HepG2 (cell line): ENCODE results near the gene FITM1. TPM values are rescaled to one million over a fixed set of nuclear protein-coding genes. Genes with fewer than 3 reads are reported as not detected.

ENCODE experiments used
- ATAC-seq: fragments of 200-7000 bp; cut with Tn5 transposase; 3 replicates; pipeline ENCODE4 v1.9.1; 2020; ENCODE audit warnings: mild to moderate bottlenecking, moderate library complexity
- BruUV-seq: library from RNA; stranded (reverse); fragments of 400-500 nt; replicated peaks from 2 replicates; lab custom pipeline; 2021; lab: Mats Ljungman, UMichigan
- CTCF ChIA-PET: fragments of 300-600 bp; formaldehyde crosslinking; extraction: SDS; loops from one replicate; lab custom pipeline; 2021; ENCODE audit warnings: low total read pairs, inconsistent platforms, low intra/inter-chr PET ratio; lab: Yijun Ruan, JAX
- POLR2A ChIA-PET: fragments of 350-600 bp; sonication (Branson Sonifier 250); formaldehyde crosslinking; loops from one replicate; lab custom pipeline; 2020; ENCODE audit warnings: antibody characterized with exemption, inconsistent platforms; lab: Yijun Ruan, JAX
- DNase-seq: peaks from one replicate; pipeline ENCODE4 v3.0.0-alpha.2; 2015; ENCODE audit warnings: low spot score
- FAIRE-seq: peaks from 3 replicates; lab custom pipeline; 2011; peaks lifted over from hg19 to GRCh38; lab: Jason Lieb, UNC
- H2AFZ ChIP-seq: one replicate; pipeline ENCODE4 v1.6.1; 2011; ENCODE audit warnings: low read length, inconsistent platforms
- H3K27ac ChIP-seq: fragments of 300-600 bp; 3 replicates; pipeline ENCODE4 v1.8.0; 2011; ENCODE audit warnings: mixed run types, mild to moderate bottlenecking, mixed read lengths, low read length, inconsistent platforms; ENCODE audit not compliant: insufficient read depth; ENCODE audit errors: extremely low read length
- H3K27me3 ChIP-seq, 2 experiments: fragments of 200-600 bp in 1 of 2; 2 replicates in 1 of 2; 3 replicates in 1 of 2; pipeline versions ENCODE4 v1.6.0 to v1.8.0; 2011; ENCODE audit warnings: low read length in 2 of 2, mild to moderate bottlenecking in 2 of 2, moderate library complexity in 2 of 2, inconsistent platforms in 1 of 2; ENCODE audit not compliant: insufficient read depth in 2 of 2, control insufficient read depth in 1 of 2
- H3K36me3 ChIP-seq, 2 experiments: fragments of 200-600 bp in 1 of 2; replicated peaks in 1 of 2; 2 replicates in 1 of 2; 3 replicates in 1 of 2; pipeline versions ENCODE4 v1.5.1 to v1.8.0; 2011; ENCODE audit warnings: low read length in 2 of 2, inconsistent platforms in 1 of 2; ENCODE audit not compliant: insufficient read depth in 2 of 2, control insufficient read depth in 1 of 2
- H3K4me1 ChIP-seq: 2 replicates; pipeline ENCODE4 v1.5.1; 2012; ENCODE audit warnings: low read length, inconsistent platforms; ENCODE audit not compliant: insufficient read depth
- H3K4me2 ChIP-seq: 2 replicates; pipeline ENCODE4 v1.6.0; 2011; ENCODE audit warnings: low read depth, low read length, inconsistent platforms
- H3K4me3 ChIP-seq, 3 experiments: fragments of 200-600 bp in 1 of 3; sonication (generic), shearing (Covaris generic) in 1 of 3; replicated peaks in 1 of 3; 2 replicates each; pipeline ENCODE4 v1.5.1; 2011 to 2016; ENCODE audit warnings: low read length in 3 of 3, inconsistent platforms in 2 of 3, low read depth in 2 of 3, mild to moderate bottlenecking in 2 of 3, control low read depth in 1 of 3, mixed read lengths in 1 of 3; ENCODE audit not compliant: insufficient read depth in 1 of 3
- H3K79me2 ChIP-seq: one replicate; pipeline ENCODE4 v1.6.1; 2011; ENCODE audit warnings: low read length, inconsistent platforms; ENCODE audit not compliant: insufficient read depth
- H3K9ac ChIP-seq: 2 replicates; pipeline ENCODE4 v1.6.0; 2011; ENCODE audit warnings: mild to moderate bottlenecking, low read depth, low read length, inconsistent platforms; ENCODE audit not compliant: insufficient read depth
- H3K9me3 ChIP-seq: 2 replicates; pipeline ENCODE4 v1.5.1; 2012; ENCODE audit warnings: mild to moderate bottlenecking, low read length
- H4K20me1 ChIP-seq: 2 replicates; pipeline ENCODE4 v1.6.0; 2011; ENCODE audit warnings: inconsistent platforms, mild to moderate bottlenecking, low read length, moderate library complexity; ENCODE audit not compliant: insufficient read depth
- ARID2 ChIP-seq: sonication (generic); formaldehyde crosslinking; IDR thresholded peaks from 2 replicates; pipeline ENCODE4 v1.8.1; 2022; ENCODE audit warnings: mild to moderate bottlenecking, missing genetic modification reagents, borderline replicate concordance
- ARNTL ChIP-seq: sonication (generic); formaldehyde crosslinking; IDR thresholded peaks from 2 replicates; pipeline ENCODE4 v1.4.0; 2020; ENCODE audit warnings: mild to moderate bottlenecking, missing genetic modification reagents
- ATF1 ChIP-seq: IDR thresholded peaks from 2 replicates; pipeline ENCODE4 v1.6.1; 2016; ENCODE audit warnings: mild to moderate bottlenecking, control low read depth
- EZH2 ChIP-seq: conservative IDR thresholded peaks from 2 replicates; pipeline ENCODE4 v1.6.1; 2012; ENCODE audit warnings: mild to moderate bottlenecking, low read depth, low read length, moderate library complexity
- HOXD1 ChIP-seq: sonication (generic); formaldehyde crosslinking; IDR thresholded peaks from 2 replicates; pipeline ENCODE4 v1.5.0; 2020; ENCODE audit warnings: missing genetic modification reagents
- MTF1 ChIP-seq: sonication (generic); formaldehyde crosslinking; IDR thresholded peaks from 2 replicates; pipeline ENCODE4 v1.5.0; 2020; ENCODE audit warnings: missing genetic modification reagents
- NAIF1 ChIP-seq: sonication (generic); formaldehyde crosslinking; IDR thresholded peaks from 2 replicates; pipeline ENCODE4 v1.5.0; 2020; ENCODE audit warnings: mild to moderate bottlenecking, missing genetic modification reagents, borderline replicate concordance
- NCOA1 ChIP-seq: sonication (generic); formaldehyde crosslinking; IDR thresholded peaks from 2 replicates; pipeline ENCODE4 v1.9.0; 2021; ENCODE audit warnings: missing genetic modification reagents
- NFKBIZ ChIP-seq: IDR thresholded peaks from 2 replicates; pipeline ENCODE4 v1.6.1; 2018; ENCODE audit warnings: missing genetic modification reagents, missing compliant biosample characterization
- RBFOX2 ChIP-seq: fragments of 200-400 bp; formaldehyde crosslinking; IDR thresholded peaks from 2 replicates; pipeline ENCODE4 v1.6.1; 2017; ENCODE audit warnings: low read depth, mild to moderate bottlenecking, low read length
- SIX1 ChIP-seq: sonication (generic); formaldehyde crosslinking; IDR thresholded peaks from 2 replicates; pipeline ENCODE4 v1.4.0; 2020; ENCODE audit warnings: missing genetic modification reagents, borderline replicate concordance
- SMARCC2 ChIP-seq: fragments of 450-650 bp; IDR thresholded peaks from 2 replicates; pipeline ENCODE4 v1.6.1; 2017; ENCODE audit warnings: antibody characterized with exemption, mild to moderate bottlenecking
- THAP8 ChIP-seq: sonication (generic); formaldehyde crosslinking; IDR thresholded peaks from 2 replicates; pipeline ENCODE4 v1.5.1; 2020; ENCODE audit warnings: missing genetic modification reagents, mild to moderate bottlenecking, borderline replicate concordance
- TSC22D2 ChIP-seq: sonication (generic); formaldehyde crosslinking; IDR thresholded peaks from 2 replicates; pipeline ENCODE4 v1.5.1; 2020; ENCODE audit warnings: missing genetic modification reagents, mild to moderate bottlenecking, borderline replicate concordance
- ZBTB3 ChIP-seq: sonication (generic); formaldehyde crosslinking; IDR thresholded peaks from 2 replicates; pipeline ENCODE4 v1.4.0; 2020; ENCODE audit warnings: low read depth, mild to moderate bottlenecking, moderate library complexity, missing genetic modification reagents, borderline replicate concordance
- ZFY ChIP-seq: sonication (generic); formaldehyde crosslinking; IDR thresholded peaks from 2 replicates; pipeline ENCODE4 v1.4.0; 2020; ENCODE audit warnings: missing genetic modification reagents
- ZNF136 ChIP-seq: sonication (generic); formaldehyde crosslinking; IDR thresholded peaks from 2 replicates; pipeline ENCODE4 v1.8.1; 2022; ENCODE audit warnings: low read depth, mild to moderate bottlenecking, moderate library complexity, missing genetic modification reagents
- ZNF232 ChIP-seq: sonication (generic); formaldehyde crosslinking; IDR thresholded peaks from 2 replicates; pipeline ENCODE4 v1.4.0; 2020; ENCODE audit warnings: missing genetic modification reagents, borderline replicate concordance
- ZNF382 ChIP-seq: sonication (generic); formaldehyde crosslinking; IDR thresholded peaks from 2 replicates; pipeline ENCODE4 v1.5.0; 2020; ENCODE audit warnings: missing genetic modification reagents, mild to moderate bottlenecking, borderline replicate concordance
- ZNF569 ChIP-seq: sonication (generic); formaldehyde crosslinking; IDR thresholded peaks from 2 replicates; pipeline ENCODE4 v1.5.0; 2020; ENCODE audit warnings: mild to moderate bottlenecking, missing genetic modification reagents, moderate library complexity, borderline replicate concordance
- ZNF678 ChIP-seq: sonication (generic); formaldehyde crosslinking; IDR thresholded peaks from 2 replicates; pipeline ENCODE4 v1.4.0; 2020; ENCODE audit warnings: mild to moderate bottlenecking, missing genetic modification reagents
- ZNF792 ChIP-seq: IDR thresholded peaks from 2 replicates; pipeline ENCODE4 v1.6.1; 2016
- ZNF883 ChIP-seq: sonication (generic); formaldehyde crosslinking; IDR thresholded peaks from 2 replicates; pipeline ENCODE4 v1.5.1; 2020; ENCODE audit warnings: mild to moderate bottlenecking, missing genetic modification reagents; ENCODE audit errors: not compliant biosample characterization
- WGBS: methylation state at CpG from one replicate; pipeline ENCODE4 v1.1.6; 2017; ENCODE audit warnings: low lambda C conversion rate; 5-methylcytosine and 5-hydroxymethylcytosine counted together
- in situ Hi-C: cut with HindIII; loops from 2 replicates; pipeline ENCODE4 v1.10.0; 2017; ENCODE audit warnings: low pct_unique_long_range_greater_than_20kb; ENCODE audit not compliant: extremely low pct_ligation_motif_present
- intact Hi-C: fragments of 100-400 bp; cut with micrococcal nuclease; formaldehyde crosslinking; loops from one replicate; pipeline ENCODE4 v1.10.0; 2022; ENCODE audit not compliant: unreplicated experiment
- polyA plus RNA-seq, 8 experiments: library from polyadenylated mRNA; depleted of rRNA in 3 of 8; stranded (reverse) in 7 of 8; unstranded in 1 of 8; fragments of >200 nt; fragmentation: Illumina TruSeq in 4 of 8; extraction: Trizol in 4 of 8; gene quantifications; 2 replicates each; pipeline versions ENCODE4 v1.2.1 to v1.2.3, GENCODE V29; 2011 to 2016; ENCODE audit warnings: low read depth in 4 of 8, missing spikeins in 1 of 8, mixed read lengths in 1 of 8; ENCODE audit not compliant: insufficient read depth in 1 of 8
- total RNA-seq, 5 experiments: library from RNA; depleted of rRNA; stranded (reverse); fragments of >200 nt; fragmentation: Illumina TruSeq; extraction: Trizol; gene quantifications; 2 replicates each; pipeline ENCODE4 v1.2.3, GENCODE V29; 2016; ENCODE audit warnings: low read depth in 1 of 5
- TF ChIP-seq, protein P1 (sequence below): sonication (generic); formaldehyde crosslinking; IDR thresholded peaks from 2 replicates; pipeline ENCODE4 v1.5.0; 2020; ENCODE audit warnings: mild to moderate bottlenecking, low read depth, missing genetic modification reagents, borderline replicate concordance

FITM1 gene
- total and polyA plus RNA-seq, 2 of the 13 experiments (the other 11 are each of a cell fraction or from before 2014, with no cell fraction given), result 2.7 to 5.8 TPM

- peak within 1 kb of the TSS; percentile 100 for H3K4me2 ChIP-seq
- no peaks in the 10 kb centered on the region for H4K20me1 ChIP-seq
- H3K4me1 ChIP-seq, result peaks cover 48% of the 10 kb centered on the region
- H3K27me3 ChIP-seq, result no peaks in the 10 kb centered on the region; a peak in 1 of 5 replicates
- DNase-seq, result peak; percentile 100
- under 1% methylated on average over 65 of the region's 65 CpGs for WGBS
- POLR2A ChIA-PET, result interaction anchor here (0.7 to 15.5 kb wide), 79 partner anchors 11 to 1348 kb away, joined by 3 to 977 read pairs (median 7); partner anchors contain the start of genes ACIN1, AP1G2, BCL2L2 and C14orf119
- peak; percentile 88 for ATAC-seq
- peak within 1 kb of the TSS; percentile 66 to 96 (median 85) for H3K4me3 ChIP-seq
- H3K9ac ChIP-seq, result peak within 1 kb of the TSS; percentile 99
- FAIRE-seq, result peak; percentile 98
- H2AFZ ChIP-seq, result no peak within 1 kb of the TSS
- CTCF ChIA-PET, result interaction anchor here (1.1 to 1.6 kb wide), 2 partner anchors 21 to 47 kb away, joined by 3 read pairs; partner anchors contain the start of genes IRF9 and PSME1
- H3K9me3 ChIP-seq, result no peaks in the 10 kb centered on the region
- in situ Hi-C loops, result loop anchor here (25.0 kb wide), 1 partner anchor 1527 kb away; the partner anchor contains the start of genes ABHD4 and DAD1
- intact Hi-C loops, result loop anchor here (1.0 to 10.0 kb wide), 9 partner anchors 11 to 1020 kb away; partner anchors contain the start of genes ACIN1, BCL2L2, C14orf119 and EMC9
- peak within 1 kb of the TSS; percentile 98 for H3K27ac ChIP-seq
- no TSS peak for BruUV-seq
- peaks cover 32 to 37% of the 10 kb centered on the region in 2 experiments for H3K36me3 ChIP-seq
- peaks cover 33% of the 10 kb centered on the region for H3K79me2 ChIP-seq
- TF ChIP-seq ZNF792 (CRISPR knock-in tag) (peak; percentile 88), ZFY (CRISPR knock-in tag) (peak; percentile 93), TSC22D2 (CRISPR knock-in tag) (peak; percentile 73; the same call in 1 of the 2 replicates), ZNF136 (CRISPR knock-in tag) (peak; percentile 98), ZNF569 (CRISPR knock-in tag) (0 out of 2 replicates have a peak, but pooled peaks have one; percentile 61), ZNF232 (CRISPR knock-in tag) (peak; percentile 91), ZBTB3 (peak; percentile 87; the same call in 1 of the 2 replicates), SMARCC2 (peak; percentile 81; the same call in 1 of the 2 replicates), ATF1 (no peak), NFKBIZ (peak; percentile 88), ARID2 (CRISPR knock-in tag) (peak; percentile 99), HOXD1 (CRISPR knock-in tag) (peak; percentile 100), MTF1 (CRISPR knock-in tag) (peak; percentile 42; the same call in 1 of the 2 replicates), SIX1 (peak; percentile 94), THAP8 (CRISPR knock-in tag) (0 out of 2 replicates have a peak, but pooled peaks have one; percentile 90), NAIF1 (CRISPR knock-in tag) (peak; percentile 99), NCOA1 (CRISPR knock-in tag) (no peak; the same call in 1 of the 2 replicates), RBFOX2 (peak; percentile 100), ZNF678 (peak; percentile 91; the same call in 1 of the 2 replicates), ARNTL (CRISPR knock-in tag) (peak; percentile 94), ZNF382 (CRISPR knock-in tag) (no peak), ZNF883 (CRISPR knock-in tag) (peak; percentile 99), EZH2 (no peak)
- TF ChIP-seq, protein P1, sequence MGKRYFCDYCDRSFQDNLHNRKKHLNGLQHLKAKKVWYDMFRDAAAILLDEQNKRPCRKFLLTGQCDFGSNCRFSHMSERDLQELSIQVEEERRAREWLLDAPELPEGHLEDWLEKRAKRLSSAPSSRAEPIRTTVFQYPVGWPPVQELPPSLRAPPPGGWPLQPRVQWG, result no peak
Measured at GRCh38 chr14:24114532-24115421, 15.7 kb upstream of the FITM1 start, which contains the start of the genes DCAF11 and NRL. TSS of gene DCAF11 (plus strand) at chr14:24114777. CDS start at chr14:24115595, 818 bp downstream. TSS of gene NRL (minus strand) at chr14:24114949. CDS start at chr14:24082848, 32,101 bp downstream.
